Vagina (tissue), 2 donors: ENCODE data around the gene NFE2L1.

ENCODE experiments used
- CTCF ChIP-seq, 3 experiments: fragments of 450-650 bp in 2 of 3; fragments of 200-600 bp in 1 of 3; sonication (generic) in 1 of 3; IDR thresholded peaks; one replicate each; pipeline ENCODE4 v1.5.1; 2017 to 2019; ENCODE audit warnings: antibody characterized with exemption in 3 of 3, mild to moderate bottlenecking in 2 of 3, moderate library complexity in 2 of 3
- POLR2A ChIP-seq, 2 donors: fragments of 450-650 bp; IDR thresholded peaks; one replicate each; pipeline ENCODE4 v1.6.1; 2017; ENCODE audit warnings: antibody characterized with exemption in 2 of 2, mild to moderate bottlenecking in 2 of 2, moderate library complexity in 2 of 2
- POLR2AphosphoS5 ChIP-seq, 2 donors: sonication (generic); formaldehyde crosslinking; IDR thresholded peaks; one replicate each; pipeline ENCODE4 v1.9.0; 2017; ENCODE audit warnings: antibody characterized with exemption in 2 of 2, mild to moderate bottlenecking in 2 of 2, low read depth in 1 of 2; ENCODE audit not compliant: insufficient read depth in 1 of 2

GRCh38 chr17:48002916-48003416 lies 45.2 kb upstream of the NFE2L1 start:
- TF ChIP-seq CTCF (IDR thresholded peaks at IDR 0.05) = no peak
- TF ChIP-seq POLR2A (IDR thresholded peaks at IDR 0.05) = no peak
- TF ChIP-seq POLR2AphosphoS5 (IDR thresholded peaks at IDR 0.05; ENCODE audit: insufficient read depth in 1 of 2, low read depth in 1 of 2) = no peak
